HG03103 (cell line): ENCODE results near the gene LGR4.

Experiments
- ATAC-seq: cut with Tn5 transposase; IDR thresholded peaks from one replicate; pipeline ENCODE4 v1.9.1; 2021; ENCODE audit warnings: low read depth; ENCODE audit not compliant: unreplicated experiment

Gene LGR4

GRCh38 chr11:27386181-27386845 lies 86.3 kb downstream of the LGR4 start:
- ATAC-seq, result no peak

- ATAC-seq, result no peak
Observed at GRCh38 chr11:27385245-27385644, 87.3 kb downstream of the LGR4 start.

GRCh38 chr11:27384227-27384626 lies 88.4 kb downstream of the LGR4 start:
- no peak for ATAC-seq

- ATAC-seq, result no peak
Observed at GRCh38 chr11:27383645-27384044, 88.9 kb downstream of the LGR4 start.

- no peak for ATAC-seq
Observed at GRCh38 chr11:27381238-27381666, 91.3 kb downstream of the LGR4 start.

- ATAC-seq, result no peak
Observed at GRCh38 chr11:27380771-27381170, 91.8 kb downstream of the LGR4 start.

GRCh38 chr11:27379449-27379848 lies 93.1 kb downstream of the LGR4 start:
- ATAC-seq, result no peak

- no peak for ATAC-seq
Observed at GRCh38 chr11:27375370-27375769, 97.2 kb downstream of the LGR4 start.

GRCh38 chr11:27373856-27374602 lies 98.6 kb downstream of the LGR4 start:
- ATAC-seq, result no peak

GRCh38 chr11:27373392-27373791 lies 99.2 kb downstream of the LGR4 start:
- ATAC-seq, result no peak

GRCh38 chr11:27372164-27372563 lies 100.4 kb downstream of the LGR4 start:
- ATAC-seq, result no peak

- no peak for ATAC-seq
Observed at GRCh38 chr11:27371489-27371888, 101.1 kb downstream of the LGR4 start.

- no peak for ATAC-seq
Observed at GRCh38 chr11:27370374-27370773, 102.2 kb downstream of the LGR4 start.

GRCh38 chr11:27367881-27368280 lies 104.7 kb downstream of the LGR4 start:
- no peak for ATAC-seq

- no peak for ATAC-seq
Observed at GRCh38 chr11:27363576-27364117, 108.9 kb downstream of the LGR4 start.

- ATAC-seq, result peak; percentile 100
Observed at GRCh38 chr11:27362749-27363575, 109.6 kb downstream of the LGR4 start, which contains the start of gene CCDC34. TSS of gene CCDC34 (minus strand) at chr11:27363215. CDS start at chr11:27363194, 21 bp downstream.

GRCh38 chr11:27361649-27362431 lies 110.8 kb downstream of the LGR4 start:
- ATAC-seq, result no peak

GRCh38 chr11:27358296-27358695 lies 114.3 kb downstream of the LGR4 start:
- no peak for ATAC-seq

- no peak for ATAC-seq
Observed at GRCh38 chr11:27357250-27357649, 115.3 kb downstream of the LGR4 start.

- no peak for ATAC-seq
Observed at GRCh38 chr11:27356624-27357222, 115.9 kb downstream of the LGR4 start.
